GM21515 (cell line): ENCODE measurements around the gene GDPGP1.
"Not testable (repeated sequence)": the region's sequence is repeated elsewhere in the genome, so short reads cannot be mapped to it uniquely, and the experiment has no call there.

ENCODE experiments used
- ATAC-seq: cut with Tn5 transposase; IDR thresholded peaks from one replicate; pipeline ENCODE4 v1.9.1; 2021; ENCODE audit not compliant: unreplicated experiment

The GDPGP1 gene

GRCh38 chr15:90234096-90234988, at the start of gene GDPGP1:
Gene GDPGP1 (plus strand): TSS chr15:90234209. CDS start chr15:90240909, 6,700 bp downstream.
- peak; percentile 58 for ATAC-seq

GRCh38 chr15:90184786-90185704, 49.0 kb upstream of the GDPGP1 start:
- peak; percentile 75 for ATAC-seq

GRCh38 chr15:90187257-90187868, 46.6 kb upstream of the GDPGP1 start:
- no peak for ATAC-seq

GRCh38 chr15:90188065-90188464, 45.9 kb upstream of the GDPGP1 start:
- not testable (repeated sequence) for ATAC-seq

- ATAC-seq, result no peak
Measured at GRCh38 chr15:90188914-90189748, 44.9 kb upstream of the GDPGP1 start.

- ATAC-seq, result no peak
Measured at GRCh38 chr15:90189781-90190467, 44.1 kb upstream of the GDPGP1 start.

- ATAC-seq, result peak; percentile 71
Measured at GRCh38 chr15:90190606-90191343, 43.2 kb upstream of the GDPGP1 start.

- no peak for ATAC-seq
Measured at GRCh38 chr15:90191344-90191687, 42.7 kb upstream of the GDPGP1 start.

- ATAC-seq, result no peak
Measured at GRCh38 chr15:90191794-90192509, 42.1 kb upstream of the GDPGP1 start.

- ATAC-seq, result no peak
Measured at GRCh38 chr15:90192961-90193786, 40.8 kb upstream of the GDPGP1 start.

GRCh38 chr15:90194655-90195054, 39.4 kb upstream of the GDPGP1 start:
- no peak for ATAC-seq

GRCh38 chr15:90200534-90201129, 33.4 kb upstream of the GDPGP1 start:
- peak; percentile 14 for ATAC-seq

- ATAC-seq, result peak; percentile 82
Measured at GRCh38 chr15:90201130-90201943, 32.7 kb upstream of the GDPGP1 start, which contains the start of gene SEMA4B. Gene SEMA4B (plus strand): TSS chr15:90201330. CDS start chr15:90201579, 249 bp downstream.

- no peak for ATAC-seq
Measured at GRCh38 chr15:90201944-90202375, 32.0 kb upstream of the GDPGP1 start.

GRCh38 chr15:90202929-90203328, 31.1 kb upstream of the GDPGP1 start:
- no peak for ATAC-seq

- no peak for ATAC-seq
Measured at GRCh38 chr15:90203473-90203872, 30.5 kb upstream of the GDPGP1 start.
